Skeletal muscle tissue (tissue), 4 donors: ENCODE data around the gene NDUFS3. TPM values are rescaled to one million over a fixed set of nuclear protein-coding genes. Genes with fewer than 3 reads are reported as not detected.

ENCODE experiments used
- H3K27ac ChIP-seq: one replicate; pipeline ENCODE4 v1.7.0; 2013; ENCODE audit warnings: mild to moderate bottlenecking, low read depth, low read length, inconsistent platforms
- H3K27me3 ChIP-seq, 3 donors: one replicate each; pipeline ENCODE4 v1.7.0; 2013; ENCODE audit warnings: low read length in 3 of 3; ENCODE audit not compliant: control insufficient read depth in 3 of 3, insufficient read depth in 3 of 3
- H3K36me3 ChIP-seq, 3 donors: one replicate each; pipeline ENCODE4 v1.7.0; 2013; ENCODE audit warnings: low read length in 3 of 3; ENCODE audit not compliant: control insufficient read depth in 3 of 3, insufficient read depth in 3 of 3
- H3K4me1 ChIP-seq, 3 donors: one replicate each; pipeline ENCODE4 v1.7.0; 2013; ENCODE audit warnings: low read length in 3 of 3, mild to moderate bottlenecking in 3 of 3; ENCODE audit not compliant: control insufficient read depth in 3 of 3, insufficient read depth in 3 of 3
- H3K4me3 ChIP-seq, 3 donors: one replicate each; pipeline ENCODE4 v1.7.0; 2013; ENCODE audit warnings: low read length in 3 of 3
- H3K9ac ChIP-seq, 3 donors: one replicate each; pipeline ENCODE4 v1.7.0; 2013; ENCODE audit warnings: low read length in 3 of 3, mild to moderate bottlenecking in 3 of 3, moderate library complexity in 2 of 3, low read depth in 1 of 3
- H3K9me3 ChIP-seq, 3 donors: one replicate each; pipeline ENCODE4 v1.7.0; 2013; ENCODE audit warnings: low read length in 3 of 3; ENCODE audit not compliant: control insufficient read depth in 3 of 3
- total RNA-seq: library from RNA; depleted of rRNA; stranded (reverse); fragments of >200 nt; gene quantifications from one replicate; pipeline ENCODE4 v1.2.3, GENCODE V29; 2014
- donor health status: Osteomylitis.

NDUFS3 gene
- total RNA-seq, 1 donor from 2014 or later: 95.5 TPM

DNA sequence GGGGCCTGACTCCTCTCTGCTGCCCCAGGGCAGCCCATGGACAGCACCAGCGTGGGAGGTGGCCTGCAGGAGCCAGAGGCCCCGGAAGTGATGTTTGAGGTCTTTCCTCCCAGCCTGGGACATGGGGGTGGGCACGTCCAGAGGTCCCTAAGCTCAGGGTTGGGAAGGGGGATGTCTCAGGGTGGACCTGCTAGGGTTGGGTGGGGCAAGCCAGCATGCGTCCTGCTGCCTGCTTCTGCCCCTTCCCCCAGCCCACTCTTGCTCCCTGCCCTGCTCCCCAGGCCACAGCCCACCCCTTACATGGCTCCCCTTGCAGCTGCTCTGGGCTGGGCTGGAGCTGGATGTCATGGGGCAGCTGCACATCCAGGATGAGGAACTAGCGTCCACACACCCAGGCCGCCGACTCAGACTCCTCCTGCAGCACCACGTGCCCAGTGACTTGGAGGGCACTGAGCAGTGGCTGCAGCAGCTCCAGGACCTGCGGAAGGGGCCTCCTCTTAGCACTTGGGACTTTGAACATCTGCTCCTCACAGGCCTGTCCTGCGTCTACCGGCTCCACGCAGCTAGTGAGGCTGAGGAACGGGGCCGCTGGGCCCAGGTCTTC is 9.0 kb downstream of the NDUFS3 start:
- H3K9ac ChIP-seq: peak overlapping the region in 1 of 3 donors; percentile 33
- H3K9me3 ChIP-seq: no peaks in the 10 kb centered on the region
- H3K27ac ChIP-seq: no peak overlapping the region
- H3K36me3 ChIP-seq: peaks cover 21 to 26% (median 24%) of the 10 kb centered on the region in 3 donors
- peaks cover 6 to 14% (median 9%) of the 10 kb centered on the region in 3 donors for H3K4me1 ChIP-seq
- peaks cover 27 to 34% (median 27%) of the 10 kb centered on the region in 3 donors for H3K27me3 ChIP-seq
- peak overlapping the region in 2 of 3 donors; percentile 5 to 35 for H3K4me3 ChIP-seq

DNA sequence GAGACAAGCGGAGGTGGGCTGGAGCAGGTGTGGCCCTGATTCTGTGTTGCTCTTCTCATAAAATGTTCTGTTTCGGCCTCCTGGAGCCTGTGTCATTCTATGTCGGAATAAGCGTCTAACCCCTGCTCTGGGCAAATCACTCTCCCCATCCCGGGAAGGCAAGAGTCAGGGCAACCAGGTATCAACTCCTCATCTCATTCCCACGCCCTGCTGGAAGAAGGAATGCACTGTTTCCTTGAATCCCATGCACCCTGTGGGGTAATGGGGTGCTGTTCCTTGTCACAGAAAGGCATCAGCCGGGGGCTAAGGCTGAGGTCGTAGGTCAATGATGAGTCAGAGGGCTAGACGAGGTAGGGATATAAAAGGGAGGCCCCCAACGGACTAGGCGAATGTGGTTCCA is 10.2 kb downstream of the NDUFS3 start:
- H3K4me3 ChIP-seq: peak overlapping the region in 1 of 3 donors; percentile 41
- peaks cover 38 to 47% (median 39%) of the 10 kb centered on the region in 3 donors for H3K27me3 ChIP-seq
- H3K9me3 ChIP-seq: no peaks in the 10 kb centered on the region
- H3K9ac ChIP-seq: peak overlapping the region in 1 of 3 donors; percentile 40
- H3K36me3 ChIP-seq: peaks cover 8 to 13% (median 11%) of the 10 kb centered on the region in 3 donors
- peaks cover 9 to 22% (median 17%) of the 10 kb centered on the region in 3 donors for H3K4me1 ChIP-seq
- H3K27ac ChIP-seq: no peak overlapping the region

DNA sequence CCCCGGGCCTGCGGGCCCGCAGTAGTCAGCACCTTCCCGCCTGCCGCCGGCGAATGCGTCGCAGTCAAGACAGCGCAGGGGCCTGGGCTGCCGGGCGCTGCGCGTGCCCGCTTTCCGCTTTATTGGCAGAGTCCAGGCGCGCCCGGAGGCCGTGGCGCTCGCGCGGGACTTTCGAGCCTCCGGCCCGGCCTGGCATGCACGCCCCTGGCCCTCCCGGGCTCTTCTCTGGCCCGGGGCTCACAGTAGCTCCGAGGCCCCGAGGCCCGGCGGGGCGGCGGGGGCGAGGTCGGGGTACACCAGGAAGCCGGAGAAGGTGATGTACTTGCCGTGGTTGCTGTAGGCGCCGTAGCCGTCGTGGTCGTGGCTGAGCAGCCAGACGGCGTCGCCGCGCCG is 10.7 kb downstream of the NDUFS3 start:
- peaks cover 11 to 22% (median 17%) of the 10 kb centered on the region in 3 donors for H3K4me1 ChIP-seq
- H3K4me3 ChIP-seq: peak overlapping the region in 1 of 3 donors; percentile 58
- H3K27me3 ChIP-seq: peaks cover 39 to 52% (median 41%) of the 10 kb centered on the region in 3 donors
- peaks cover 5 to 10% (median 7%) of the 10 kb centered on the region in 3 donors for H3K36me3 ChIP-seq
- no peaks in the 10 kb centered on the region for H3K9me3 ChIP-seq
- H3K27ac ChIP-seq: no peak overlapping the region
- peak overlapping the region in 1 of 3 donors; percentile 57 for H3K9ac ChIP-seq

DNA sequence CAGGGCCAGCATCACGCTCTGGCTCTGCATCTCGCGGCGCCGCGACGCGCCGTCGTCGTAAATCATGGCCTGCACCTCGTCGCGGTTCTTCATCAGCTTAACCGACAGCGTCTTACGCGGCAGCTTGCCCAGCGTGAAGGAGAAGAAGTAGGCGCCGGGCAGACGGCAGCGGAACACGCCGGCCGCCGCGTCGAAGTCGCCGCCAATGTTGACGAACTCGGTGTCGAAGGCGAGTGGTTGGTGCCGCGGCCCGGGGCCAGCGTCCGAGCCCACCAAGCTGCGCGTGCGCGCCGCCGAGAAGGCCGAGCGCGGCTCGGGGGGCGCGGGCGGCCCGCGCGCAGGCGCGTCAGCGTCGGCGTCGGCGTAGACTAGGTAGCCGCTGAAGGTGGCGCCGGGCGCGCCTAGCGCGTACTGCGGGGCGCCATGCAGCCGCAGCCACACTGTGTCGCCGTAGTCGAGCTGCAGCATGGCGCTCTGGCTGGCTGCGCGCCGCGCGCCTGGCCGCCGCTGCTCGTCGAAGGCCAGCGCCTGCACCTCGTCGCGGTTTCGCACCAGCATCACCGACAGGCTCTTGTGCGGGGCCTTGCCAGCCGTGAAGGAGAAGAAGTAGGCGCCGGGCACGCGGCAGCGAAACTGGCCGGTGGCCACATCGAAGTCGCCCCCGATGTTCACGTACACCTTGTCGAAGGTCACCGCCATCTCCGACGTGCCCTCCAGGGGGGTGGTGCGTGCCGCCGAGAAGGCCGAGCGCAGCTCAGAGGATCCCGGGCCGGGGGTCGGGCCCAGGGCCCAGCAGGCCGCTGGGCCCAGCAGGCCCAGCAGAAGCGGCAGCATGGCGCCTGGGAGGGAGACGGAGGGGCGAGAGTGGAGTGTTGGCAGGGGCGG is 11.3 kb downstream of the NDUFS3 start:
- Histone ChIP-seq H3K36me3 (peaks cover under 1 to 5% (median 2%) of the 10 kb centered on the region in 3 donors), H3K27me3 (peaks cover 39 to 58% (median 47%) of the 10 kb centered on the region in 3 donors), H3K27ac (no peak overlapping the region), H3K4me1 (peaks cover 11 to 22% (median 17%) of the 10 kb centered on the region in 3 donors), H3K9ac (peak overlapping the region in 2 of 3 donors; percentile 10 to 57), H3K9me3 (no peaks in the 10 kb centered on the region), H3K4me3 (peak overlapping the region in 2 of 3 donors; percentile 32 to 58)

DNA sequence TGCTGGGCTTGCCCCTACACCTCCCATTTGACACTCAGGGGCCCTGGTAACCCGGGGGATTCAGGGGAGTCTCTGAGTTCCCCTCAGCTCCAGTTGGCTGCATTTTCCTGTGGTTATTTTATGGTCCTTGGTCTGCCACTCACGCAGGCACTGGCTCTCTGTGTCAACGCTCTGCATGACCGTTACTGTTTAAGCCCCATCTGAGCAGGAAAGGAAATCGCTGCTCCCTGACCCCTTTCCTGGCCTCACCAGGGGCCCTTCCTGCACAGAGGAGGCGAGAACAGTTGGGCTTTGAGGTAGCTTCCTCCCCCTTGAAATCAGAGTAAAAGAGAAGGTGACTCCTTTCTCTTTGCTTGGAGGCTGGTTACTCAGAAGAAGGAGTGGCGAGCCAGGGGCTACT is 12.9 kb downstream of the NDUFS3 start:
- H3K27me3 ChIP-seq: peaks cover 39 to 60% (median 48%) of the 10 kb centered on the region in 3 donors

DNA sequence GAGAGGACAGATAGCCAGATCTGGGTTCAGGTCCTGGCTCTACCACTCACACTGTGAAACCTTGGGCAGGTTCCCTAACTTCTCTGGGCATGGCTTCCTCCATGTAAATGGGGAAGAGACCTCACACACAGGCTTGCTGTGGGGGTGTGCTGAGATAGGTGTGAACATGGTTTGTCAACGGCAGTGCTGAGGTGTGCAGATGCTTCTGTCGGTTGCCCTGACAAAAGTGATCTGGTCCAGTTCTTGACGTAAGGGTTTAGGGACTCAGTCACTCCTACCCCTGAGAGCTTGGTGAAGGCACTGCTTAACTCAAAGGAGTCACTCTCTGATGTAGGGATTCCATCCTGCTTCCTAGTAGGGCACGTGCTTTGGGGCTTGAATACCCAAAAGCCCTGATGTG is 13.4 kb downstream of the NDUFS3 start:
- H3K27me3 ChIP-seq: peaks cover 39 to 60% (median 48%) of the 10 kb centered on the region in 3 donors
- no peak overlapping the region for H3K27ac ChIP-seq
- H3K36me3 ChIP-seq: no peaks in the 10 kb centered on the region
- no peaks in the 10 kb centered on the region for H3K9me3 ChIP-seq
- H3K4me3 ChIP-seq: no peak overlapping the region
- H3K9ac ChIP-seq: no peak overlapping the region
- H3K4me1 ChIP-seq: peaks cover 9 to 15% (median 11%) of the 10 kb centered on the region in 3 donors

More for the DNA sequence above, 12.9 kb downstream of the NDUFS3 start:
- Histone ChIP-seq H3K36me3 (peaks cover 0 to 3% (median 0%) of the 10 kb centered on the region in 3 donors), H3K4me3 (no peak overlapping the region), H3K4me1 (peaks cover 11 to 15% (median 12%) of the 10 kb centered on the region in 3 donors), H3K27ac (no peak overlapping the region), H3K9ac (no peak overlapping the region), H3K9me3 (no peaks in the 10 kb centered on the region)

DNA sequence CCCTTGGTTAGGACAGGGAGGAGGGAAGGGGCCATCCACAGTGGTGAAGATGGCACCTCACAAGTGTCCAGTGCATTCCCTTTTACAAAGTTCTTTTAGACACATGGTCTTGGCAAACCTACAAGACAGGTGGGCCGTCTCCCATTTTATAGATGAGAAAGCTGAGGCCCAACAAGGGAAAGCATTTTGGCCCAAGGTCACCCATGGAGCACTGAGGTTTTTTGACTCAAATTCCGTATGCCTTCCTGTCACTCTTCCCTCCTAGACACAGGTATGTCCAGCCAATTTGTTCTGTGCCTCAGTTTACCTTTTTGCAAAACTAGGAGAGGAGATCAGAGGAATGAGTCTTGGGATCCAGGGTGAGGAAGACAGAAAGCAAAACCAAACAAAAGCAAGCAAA is 14.1 kb downstream of the NDUFS3 start:
- Histone ChIP-seq H3K36me3 (no peaks in the 10 kb centered on the region), H3K4me3 (no peak overlapping the region), H3K4me1 (peaks cover 8 to 15% (median 9%) of the 10 kb centered on the region in 3 donors), H3K9me3 (no peaks in the 10 kb centered on the region), H3K27ac (no peak overlapping the region), H3K27me3 (peaks cover 39 to 60% (median 48%) of the 10 kb centered on the region in 3 donors), H3K9ac (no peak overlapping the region)

DNA sequence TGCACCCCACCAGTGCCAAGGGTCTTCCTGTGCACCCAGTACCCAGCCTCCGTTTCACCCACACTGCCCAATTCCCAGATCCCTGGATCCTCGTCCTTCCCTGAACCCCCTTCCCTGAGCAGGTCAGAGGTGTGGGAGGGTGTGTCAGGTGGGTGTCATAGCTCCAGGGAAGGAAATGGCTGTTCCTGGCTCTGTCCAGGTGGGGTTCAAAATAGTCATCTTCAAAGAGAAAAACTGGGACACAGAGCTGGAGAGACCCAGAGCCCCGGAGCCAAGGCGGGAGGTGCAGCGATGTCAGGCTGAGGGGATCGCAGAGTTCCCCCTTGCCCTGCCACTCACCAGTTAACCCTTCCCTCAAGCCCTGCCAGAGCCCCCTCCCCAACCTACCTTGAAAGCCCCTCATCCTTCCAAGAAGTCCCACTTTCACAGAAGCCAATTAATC is 14.6 kb downstream of the NDUFS3 start:
- Histone ChIP-seq H3K4me1 (peaks cover 8 to 10% (median 9%) of the 10 kb centered on the region in 3 donors), H3K9ac (no peak overlapping the region), H3K27ac (no peak overlapping the region), H3K4me3 (peak overlapping the region in 1 of 3 donors; percentile 7), H3K27me3 (peaks cover 39 to 60% (median 48%) of the 10 kb centered on the region in 3 donors), H3K36me3 (no peaks in the 10 kb centered on the region), H3K9me3 (no peaks in the 10 kb centered on the region)

DNA sequence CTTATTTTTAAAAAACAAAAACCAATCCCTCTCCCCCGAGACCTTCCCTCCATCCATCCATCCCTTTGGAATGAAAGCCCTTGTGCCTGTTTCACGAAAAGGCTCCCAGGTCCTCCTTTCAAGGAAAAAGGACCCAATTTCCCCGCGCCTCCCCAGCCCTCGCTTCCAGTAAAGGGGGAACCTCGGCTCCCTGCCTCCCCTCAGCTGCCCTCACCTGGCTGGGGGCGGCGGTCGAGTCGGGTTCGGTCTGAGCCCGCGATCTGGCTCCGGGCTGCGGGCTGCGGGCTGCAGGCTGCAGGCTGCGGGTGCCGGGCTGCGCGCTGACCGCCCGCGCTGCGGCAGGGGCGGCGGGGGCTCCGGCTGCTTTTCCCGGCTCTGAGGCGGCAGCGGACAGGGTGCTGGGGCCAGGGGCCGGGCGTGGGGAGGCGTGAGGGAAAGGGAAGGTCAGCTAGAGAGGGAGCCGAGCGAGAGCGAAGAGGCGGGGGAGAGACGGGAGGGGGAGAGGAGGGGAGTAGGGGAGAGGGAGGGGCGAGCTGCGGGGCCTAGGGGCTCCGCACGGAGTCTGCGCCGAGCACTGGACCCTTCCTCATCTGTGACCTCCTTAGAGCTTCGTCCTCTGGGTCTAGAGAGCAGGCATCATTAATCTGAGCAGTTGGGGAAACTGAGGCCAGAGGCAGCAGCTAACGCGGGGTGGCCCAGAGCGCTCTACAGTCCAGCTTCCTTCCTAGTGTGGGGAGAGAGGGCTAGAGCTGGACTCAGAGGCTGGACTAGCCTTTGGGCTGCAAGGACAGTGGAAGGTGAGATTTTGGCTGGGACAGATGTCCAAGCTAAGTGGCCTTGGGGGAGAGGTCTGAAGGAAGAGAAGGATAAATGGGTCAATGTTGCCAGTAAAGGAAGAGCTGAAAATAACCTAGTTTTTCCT is 15.3 kb downstream of the NDUFS3 start, which contains the start of gene C1QTNF4:
TSS of gene C1QTNF4 (minus strand) at position 478 of the 922 bp plus-strand sequence. CDS start 3,601 bp downstream, outside the sequence.
- Histone ChIP-seq H3K27ac (no peak within 1 kb of the TSS), H3K36me3 (no peaks in the 10 kb centered on the region), H3K9ac (no peak within 1 kb of the TSS), H3K4me1 (peaks cover 7 to 8% (median 8%) of the 10 kb centered on the region in 3 donors), H3K4me3 (peak within 1 kb of the TSS in 1 of 3 donors; percentile 7), H3K9me3 (no peaks in the 10 kb centered on the region), H3K27me3 (peaks cover 35 to 56% (median 43%) of the 10 kb centered on the region in 3 donors)
